NOMO-1 (cell line): ENCODE measurements around the gene CFAP161.

Experiments
- DNase-seq, 2 experiments: peaks; one replicate each; lab custom pipeline; 2025; ENCODE audit not compliant: unreplicated experiment in 2 of 2; lab: John Stamatoyannopoulos, UW

CFAP161 gene

GRCh38 chr15:81181220-81181619, 47.1 kb downstream of the CFAP161 start:
- DNase-seq, result no peak

- DNase-seq, result no peak
These were observed 48.1 kb downstream of the CFAP161 start for GRCh38 chr15:81182031-81182755.

GRCh38 chr15:81182756-81183438, 48.8 kb downstream of the CFAP161 start:
- DNase-seq, result peak in 1 of 2 experiments; percentile 48

GRCh38 chr15:81183439-81183775, 49.3 kb downstream of the CFAP161 start:
- DNase-seq, result peak; percentile 18 to 48

GRCh38 chr15:81184188-81184587, 50.1 kb downstream of the CFAP161 start:
- no peak for DNase-seq

GRCh38 chr15:81185631-81186295, 51.7 kb downstream of the CFAP161 start:
- no peak for DNase-seq

- no peak for DNase-seq
These were observed 54.3 kb downstream of the CFAP161 start for GRCh38 chr15:81188354-81188753.

- peak; percentile 10 to 11 for DNase-seq
These were observed 55.7 kb downstream of the CFAP161 start for GRCh38 chr15:81189583-81190283.

GRCh38 chr15:81190922-81191507, 56.9 kb downstream of the CFAP161 start:
- DNase-seq, result no peak

GRCh38 chr15:81191701-81192100, 57.6 kb downstream of the CFAP161 start:
- no peak for DNase-seq

GRCh38 chr15:81194723-81195122, 60.7 kb downstream of the CFAP161 start:
- DNase-seq, result no peak

GRCh38 chr15:81195339-81195864, 61.3 kb downstream of the CFAP161 start:
- DNase-seq, result no peak

- no peak for DNase-seq
These were observed 62.6 kb downstream of the CFAP161 start, which contains the start of gene IL16 for GRCh38 chr15:81196576-81197254. TSS of gene IL16 (plus strand) at chr15:81196879. CDS start at chr15:81225400, 28,521 bp downstream.

- no peak for DNase-seq
These were observed 63.2 kb downstream of the CFAP161 start for GRCh38 chr15:81197255-81197630.

- DNase-seq, result no peak
These were observed 63.7 kb downstream of the CFAP161 start for GRCh38 chr15:81197688-81198281.
